SK-N-SH (cell line): ENCODE results near the gene CEBPA. TPM values are rescaled to one million over a fixed set of nuclear protein-coding genes. Genes with fewer than 3 reads are reported as not detected.

Experiments used
- CTCF ChIA-PET: fragments of 300-600, 350-600 bp; formaldehyde crosslinking; extraction: SDS; loops from one replicate; lab custom pipeline; 2021; lab: Yijun Ruan, JAX
- POLR2A ChIA-PET: fragments of 350-600 bp; sonication (Branson Sonifier 250); formaldehyde crosslinking; extraction: SDS; loops from one replicate; lab custom pipeline; 2020; ENCODE audit warnings: antibody characterized with exemption, inconsistent platforms; lab: Yijun Ruan, JAX
- DNase-seq: peaks from one replicate; pipeline ENCODE4 v3.0.0; 2012
- H2AFZ ChIP-seq: fragments of 200-600 bp; sonication (generic); 2 replicates; pipeline ENCODE4 v1.8.1; 2016; ENCODE audit warnings: antibody characterized with exemption, mild to moderate bottlenecking, low read depth
- H3F3A ChIP-seq: fragments of 200-600 bp; sonication (generic); replicated peaks from 2 replicates; pipeline ENCODE3; 2016; ENCODE audit warnings: antibody characterized with exemption, mild to moderate bottlenecking; ENCODE audit not compliant: insufficient read depth
- H3K27ac ChIP-seq, 2 experiments: fragments of 200-500 bp in 1 of 2; fragments of 200-600 bp in 1 of 2; sonication (Bioruptor generic) in 1 of 2; sonication (generic), shearing (Covaris generic) in 1 of 2; 2 replicates each; pipeline versions ENCODE4 v1.5.1 to v1.6.1; 2014 to 2016; ENCODE audit warnings: low read depth in 2 of 2, inconsistent platforms in 1 of 2, low read length in 1 of 2, mild to moderate bottlenecking in 1 of 2, mixed read lengths in 1 of 2
- H3K27me3 ChIP-seq: fragments of 200-600 bp; sonication (generic), shearing (Covaris generic); 2 replicates; pipeline ENCODE4 v1.6.1; 2016; ENCODE audit warnings: mixed run types; ENCODE audit not compliant: insufficient read depth
- H3K36me3 ChIP-seq, 2 experiments: fragments of 200-500 bp in 1 of 2; fragments of 200-600 bp in 1 of 2; sonication (Bioruptor generic) in 1 of 2; sonication (generic) in 1 of 2; replicated peaks in 1 of 2; 2 replicates each; pipeline versions ENCODE3 to v1.5.1; 2014 to 2016; ENCODE audit warnings: low read length in 1 of 2, mild to moderate bottlenecking in 1 of 2; ENCODE audit not compliant: insufficient read depth in 2 of 2, control insufficient read depth in 1 of 2
- H3K4me1 ChIP-seq, 2 experiments: fragments of 200-500 bp in 1 of 2; fragments of 200-600 bp in 1 of 2; sonication (Bioruptor generic) in 1 of 2; sonication (generic), shearing (Covaris generic) in 1 of 2; 2 replicates each; pipeline versions ENCODE4 v1.5.1 to v1.6.1; 2014 to 2016; ENCODE audit warnings: low read depth in 1 of 2, low read length in 1 of 2, mixed run types in 1 of 2; ENCODE audit not compliant: insufficient read depth in 2 of 2, control insufficient read depth in 1 of 2
- H3K4me2 ChIP-seq: fragments of 200-600 bp; sonication (generic), shearing (Covaris generic); 2 replicates; pipeline ENCODE4 v1.6.1; 2017; ENCODE audit warnings: mixed run types
- H3K4me3 ChIP-seq, 2 experiments: fragments of 200-500 bp in 1 of 2; fragments of 200-600 bp in 1 of 2; sonication (Bioruptor generic) in 1 of 2; sonication (generic), shearing (Covaris generic) in 1 of 2; 2 replicates each; pipeline versions ENCODE4 v1.5.1 to v1.8.1; 2014 to 2016; ENCODE audit warnings: low read depth in 2 of 2, inconsistent platforms in 1 of 2, low read length in 1 of 2, mild to moderate bottlenecking in 1 of 2, mixed read lengths in 1 of 2, moderate library complexity in 1 of 2
- H3K79me2 ChIP-seq: fragments of 200-600 bp; sonication (generic); 2 replicates; pipeline ENCODE4 v1.8.1; 2017; ENCODE audit warnings: mild to moderate bottlenecking; ENCODE audit not compliant: insufficient read depth
- H3K9ac ChIP-seq: fragments of 200-600 bp; sonication (generic); 2 replicates; pipeline ENCODE4 v1.6.1; 2017; ENCODE audit warnings: mixed run types
- H3K9me2 ChIP-seq: fragments of 200-600 bp; sonication (generic); 2 replicates; pipeline ENCODE4 v1.6.1; 2017; ENCODE audit warnings: mixed run types
- H3K9me3 ChIP-seq: fragments of 200-600 bp; sonication (generic); 2 replicates; pipeline ENCODE4 v1.6.1; 2017; ENCODE audit warnings: mixed run types, mild to moderate bottlenecking, moderate library complexity
- H4K20me1 ChIP-seq: fragments of 200-600 bp; sonication (generic); 2 replicates; pipeline ENCODE4 v1.6.1; 2017; ENCODE audit warnings: mild to moderate bottlenecking, mixed run types; ENCODE audit not compliant: insufficient read depth
- CHD2 ChIP-seq: fragments of 150-350 bp; IDR thresholded peaks from 2 replicates; pipeline ENCODE4 v1.6.1; 2018; ENCODE audit warnings: low read length; ENCODE audit not compliant: partially characterized antibody
- ELF1 ChIP-seq: IDR thresholded peaks from 2 replicates; pipeline ENCODE4 v1.4.0; 2012
- EZH2phosphoT487 ChIP-seq: fragments of 200-600 bp; sonication (generic); IDR thresholded peaks from 2 replicates; pipeline ENCODE4 v1.6.1; 2017; ENCODE audit warnings: low read depth, mixed run types, mild to moderate bottlenecking, antibody characterized with exemption, moderate library complexity, borderline replicate concordance
- FOSL2 ChIP-seq: IDR thresholded peaks from 2 replicates; pipeline ENCODE4 v1.4.0; 2012; ENCODE audit warnings: low read depth, mild to moderate bottlenecking, moderate library complexity, borderline replicate concordance
- FOXJ3 ChIP-seq: sonication (generic); formaldehyde crosslinking; IDR thresholded peaks from 2 replicates; pipeline ENCODE4 v1.5.1; 2020; ENCODE audit warnings: mild to moderate bottlenecking, missing genetic modification reagents
- FOXM1 ChIP-seq: IDR thresholded peaks from 2 replicates; pipeline ENCODE4 v1.4.0; 2012; ENCODE audit warnings: low read depth, mild to moderate bottlenecking
- NRF1 ChIP-seq: IDR thresholded peaks from 2 replicates; pipeline ENCODE4 v1.6.1; 2012; ENCODE audit warnings: low read depth, mild to moderate bottlenecking, low read length
- RCOR1 ChIP-seq: fragments of 150-350 bp; IDR thresholded peaks from 2 replicates; pipeline ENCODE4 v1.6.1; 2017; ENCODE audit warnings: antibody characterized with exemption, low read length
- SMC3 ChIP-seq: IDR thresholded peaks from 2 replicates; pipeline ENCODE4 v1.6.1; 2012; ENCODE audit warnings: low read depth, low read length, improper control_type of control experiment
- TCF12 ChIP-seq: IDR thresholded peaks from 2 replicates; pipeline ENCODE4 v1.4.0; 2012
- TEAD4 ChIP-seq: IDR thresholded peaks from 2 replicates; pipeline ENCODE4 v1.4.0; 2012; ENCODE audit warnings: mild to moderate bottlenecking, borderline replicate concordance; ENCODE audit not compliant: insufficient read depth
- WGBS: methylation state at CpG from one replicate; pipeline ENCODE4 v1.1.6; 2017; ENCODE audit warnings: low lambda C conversion rate; 5-methylcytosine and 5-hydroxymethylcytosine counted together
- polyA plus RNA-seq, 3 experiments: library from polyadenylated mRNA; depleted of rRNA; stranded (reverse); fragments of >200 nt; gene quantifications; 2 replicates each; pipeline ENCODE4 v1.2.3, GENCODE V29; 2012
- TF ChIP-seq, protein P1 (sequence below): IDR thresholded peaks from 2 replicates; pipeline ENCODE4 v1.6.1; 2012; ENCODE audit warnings: mild to moderate bottlenecking, low read depth, low read length, moderate library complexity
- TF ChIP-seq, protein P2 (sequence below): IDR thresholded peaks from 2 replicates; pipeline ENCODE4 v1.4.0; 2012; ENCODE audit warnings: low read depth, borderline replicate concordance
- TF ChIP-seq, protein P3 (sequence below): IDR thresholded peaks from 2 replicates; pipeline ENCODE4 v1.4.0; 2012; ENCODE audit warnings: low read depth
- TF ChIP-seq, protein P4 (sequence below): fragments of 150-350 bp; IDR thresholded peaks from 2 replicates; pipeline ENCODE4 v1.6.1; 2016; ENCODE audit warnings: mild to moderate bottlenecking, low read depth, low read length
- TF ChIP-seq, protein P5 (sequence below): IDR thresholded peaks from 2 replicates; pipeline ENCODE4 v1.4.0; 2012; ENCODE audit warnings: low read depth, borderline replicate concordance

Gene CEBPA
- polyA plus RNA-seq, 1 of the 3 experiments (the other 2 are of a cell fraction): 0.15 TPM

DNA sequence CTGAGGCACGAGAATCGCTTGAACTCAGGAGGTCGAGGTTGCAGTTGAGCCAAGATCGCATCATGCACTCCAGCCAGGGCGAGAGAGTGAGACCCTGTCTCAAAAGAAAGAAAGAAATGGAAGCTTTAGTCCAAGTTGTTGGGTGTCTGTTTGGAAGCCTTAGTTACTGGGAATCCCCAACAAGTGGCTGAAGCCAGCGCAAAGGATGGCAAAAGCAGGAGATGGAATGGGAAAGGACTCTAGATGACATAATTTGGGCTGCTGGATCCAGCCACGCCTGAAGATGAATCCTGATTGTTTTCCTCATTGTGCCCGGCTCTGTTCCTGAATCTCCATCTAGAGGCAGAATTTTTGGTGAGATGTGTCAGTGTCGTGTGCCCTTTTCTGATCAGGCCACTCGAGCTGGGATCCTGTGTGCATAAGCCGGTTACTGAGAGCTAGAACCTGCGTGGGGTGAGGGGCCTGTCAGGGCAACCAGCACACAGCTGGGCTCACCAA, 18.1 kb downstream of the CEBPA start (continued):
- TF ChIP-seq, protein P1, sequence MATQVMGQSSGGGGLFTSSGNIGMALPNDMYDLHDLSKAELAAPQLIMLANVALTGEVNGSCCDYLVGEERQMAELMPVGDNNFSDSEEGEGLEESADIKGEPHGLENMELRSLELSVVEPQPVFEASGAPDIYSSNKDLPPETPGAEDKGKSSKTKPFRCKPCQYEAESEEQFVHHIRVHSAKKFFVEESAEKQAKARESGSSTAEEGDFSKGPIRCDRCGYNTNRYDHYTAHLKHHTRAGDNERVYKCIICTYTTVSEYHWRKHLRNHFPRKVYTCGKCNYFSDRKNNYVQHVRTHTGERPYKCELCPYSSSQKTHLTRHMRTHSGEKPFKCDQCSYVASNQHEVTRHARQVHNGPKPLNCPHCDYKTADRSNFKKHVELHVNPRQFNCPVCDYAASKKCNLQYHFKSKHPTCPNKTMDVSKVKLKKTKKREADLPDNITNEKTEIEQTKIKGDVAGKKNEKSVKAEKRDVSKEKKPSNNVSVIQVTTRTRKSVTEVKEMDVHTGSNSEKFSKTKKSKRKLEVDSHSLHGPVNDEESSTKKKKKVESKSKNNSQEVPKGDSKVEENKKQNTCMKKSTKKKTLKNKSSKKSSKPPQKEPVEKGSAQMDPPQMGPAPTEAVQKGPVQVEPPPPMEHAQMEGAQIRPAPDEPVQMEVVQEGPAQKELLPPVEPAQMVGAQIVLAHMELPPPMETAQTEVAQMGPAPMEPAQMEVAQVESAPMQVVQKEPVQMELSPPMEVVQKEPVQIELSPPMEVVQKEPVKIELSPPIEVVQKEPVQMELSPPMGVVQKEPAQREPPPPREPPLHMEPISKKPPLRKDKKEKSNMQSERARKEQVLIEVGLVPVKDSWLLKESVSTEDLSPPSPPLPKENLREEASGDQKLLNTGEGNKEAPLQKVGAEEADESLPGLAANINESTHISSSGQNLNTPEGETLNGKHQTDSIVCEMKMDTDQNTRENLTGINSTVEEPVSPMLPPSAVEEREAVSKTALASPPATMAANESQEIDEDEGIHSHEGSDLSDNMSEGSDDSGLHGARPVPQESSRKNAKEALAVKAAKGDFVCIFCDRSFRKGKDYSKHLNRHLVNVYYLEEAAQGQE: no peak
- TF ChIP-seq FOXM1 (no peak), SMC3 (no peak)

DNA sequence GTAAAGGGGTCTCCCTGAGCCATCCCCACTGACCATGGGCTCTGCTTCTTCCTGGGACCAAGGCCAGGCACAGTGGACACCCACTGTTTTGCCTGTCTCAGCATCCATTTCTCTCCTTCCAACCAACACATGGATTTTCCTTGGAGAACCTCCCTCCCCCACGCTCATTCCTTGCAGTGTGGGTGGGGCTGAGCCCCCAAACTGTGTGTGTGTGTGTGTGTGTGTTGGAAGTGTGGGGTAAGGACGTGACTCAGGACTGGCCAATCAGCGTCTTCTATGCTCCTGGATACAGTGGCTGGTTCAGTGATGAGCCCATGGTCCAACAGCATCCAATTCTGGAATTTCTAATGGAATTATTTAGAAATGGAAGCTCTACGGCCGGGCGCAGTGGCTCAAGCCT, 18.7 kb downstream of the CEBPA start:
- H3K79me2 ChIP-seq: no peaks in the 10 kb centered on the region
- ChIA-PET CTCF (interaction anchor here (0.8 kb wide), 1 partner anchor 49 kb away, joined by 3 read pairs; no protein-coding TSS in a partner anchor), POLR2A (no interaction called here)
- H3K36me3 ChIP-seq: no peaks in the 10 kb centered on the region
- H3K4me2 ChIP-seq: no peak overlapping the region
- H3F3A ChIP-seq: no peaks in the 10 kb centered on the region
- no peak overlapping the region for H2AFZ ChIP-seq
- H3K9me2 ChIP-seq: no peaks in the 10 kb centered on the region
- no peaks in the 10 kb centered on the region; a peak in 1 of 4 replicates for H3K4me1 ChIP-seq
- no peak for DNase-seq
- H3K4me3 ChIP-seq: no peak overlapping the region
- no peak overlapping the region for H3K27ac ChIP-seq
- H3K27me3 ChIP-seq: 0 out of 2 replicates have a peak, but pooled peaks cover 5% of the 10 kb centered on the region
- no peaks in the 10 kb centered on the region for H4K20me1 ChIP-seq
- 61% methylated on average over 6 of the region's 6 CpGs for WGBS
- no peaks in the 10 kb centered on the region for H3K9me3 ChIP-seq
- TF ChIP-seq EZH2phosphoT487: no peak
- TF ChIP-seq FOXJ3 (CRISPR knock-in tag): no peak
- no peak for TF ChIP-seq CHD2
- TF ChIP-seq, all 33 proteins: peak for 0
- H3K9ac ChIP-seq: no peak overlapping the region

DNA sequence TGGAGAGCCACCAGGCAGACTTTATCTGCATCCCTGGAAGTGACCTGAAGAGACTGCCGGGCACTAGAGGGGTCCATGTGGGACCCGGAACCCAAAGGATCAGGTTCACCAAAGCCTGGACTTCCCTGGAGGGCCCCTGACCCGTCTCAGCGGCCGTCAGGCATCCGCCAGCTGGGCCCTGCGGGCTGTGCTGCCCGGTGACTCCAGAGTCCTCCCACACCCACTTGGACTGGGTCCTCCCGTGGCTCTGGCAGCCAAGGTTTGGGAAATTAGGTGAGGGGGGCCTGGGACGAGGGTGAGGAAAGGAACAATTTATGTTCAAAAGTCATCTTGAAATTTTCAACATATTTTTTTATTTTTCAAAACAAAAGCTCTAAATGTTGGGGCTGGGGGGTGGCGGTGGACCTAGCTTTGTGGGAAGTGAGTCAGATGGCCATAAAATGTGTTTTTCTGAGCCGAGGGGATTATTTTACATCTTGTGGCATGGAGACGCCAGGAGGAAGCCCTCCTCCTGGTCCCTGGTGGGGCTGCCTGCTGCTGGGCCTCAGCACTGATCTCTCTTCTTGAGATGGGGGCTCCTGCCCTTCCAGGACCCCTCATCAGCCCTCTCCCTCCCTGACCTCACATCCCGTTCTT, 20.2 kb downstream of the CEBPA start:
- Histone ChIP-seq H3K36me3 (no peaks in the 10 kb centered on the region), H2AFZ (no peak overlapping the region), H3K9me3 (no peaks in the 10 kb centered on the region), H3F3A (no peaks in the 10 kb centered on the region), H3K9ac (no peak overlapping the region), H3K27ac (no peak overlapping the region), H3K9me2 (no peaks in the 10 kb centered on the region), H3K4me2 (no peak overlapping the region), H3K27me3 (0 out of 2 replicates have a peak, but pooled peaks cover 5% of the 10 kb centered on the region), H3K79me2 (no peaks in the 10 kb centered on the region), H3K4me3 (no peak overlapping the region), H3K4me1 (no peaks in the 10 kb centered on the region; a peak in 1 of 4 replicates), H4K20me1 (no peaks in the 10 kb centered on the region)
- no peak for DNase-seq
- WGBS: 44% methylated on average over 6 of the region's 14 CpGs
- ChIA-PET POLR2A (no interaction called here), CTCF (no interaction called here)
- TF ChIP-seq, protein P2, sequence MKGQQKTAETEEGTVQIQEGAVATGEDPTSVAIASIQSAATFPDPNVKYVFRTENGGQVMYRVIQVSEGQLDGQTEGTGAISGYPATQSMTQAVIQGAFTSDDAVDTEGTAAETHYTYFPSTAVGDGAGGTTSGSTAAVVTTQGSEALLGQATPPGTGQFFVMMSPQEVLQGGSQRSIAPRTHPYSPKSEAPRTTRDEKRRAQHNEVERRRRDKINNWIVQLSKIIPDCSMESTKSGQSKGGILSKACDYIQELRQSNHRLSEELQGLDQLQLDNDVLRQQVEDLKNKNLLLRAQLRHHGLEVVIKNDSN: no peak
- TF ChIP-seq, protein P3, sequence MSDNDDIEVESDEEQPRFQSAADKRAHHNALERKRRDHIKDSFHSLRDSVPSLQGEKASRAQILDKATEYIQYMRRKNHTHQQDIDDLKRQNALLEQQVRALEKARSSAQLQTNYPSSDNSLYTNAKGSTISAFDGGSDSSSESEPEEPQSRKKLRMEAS: no peak
- TF ChIP-seq TEAD4 (no peak), NRF1 (no peak), FOXM1 (no peak), FOSL2 (no peak), TCF12 (no peak), ELF1 (no peak), RCOR1 (no peak)
- TF ChIP-seq, protein P4, sequence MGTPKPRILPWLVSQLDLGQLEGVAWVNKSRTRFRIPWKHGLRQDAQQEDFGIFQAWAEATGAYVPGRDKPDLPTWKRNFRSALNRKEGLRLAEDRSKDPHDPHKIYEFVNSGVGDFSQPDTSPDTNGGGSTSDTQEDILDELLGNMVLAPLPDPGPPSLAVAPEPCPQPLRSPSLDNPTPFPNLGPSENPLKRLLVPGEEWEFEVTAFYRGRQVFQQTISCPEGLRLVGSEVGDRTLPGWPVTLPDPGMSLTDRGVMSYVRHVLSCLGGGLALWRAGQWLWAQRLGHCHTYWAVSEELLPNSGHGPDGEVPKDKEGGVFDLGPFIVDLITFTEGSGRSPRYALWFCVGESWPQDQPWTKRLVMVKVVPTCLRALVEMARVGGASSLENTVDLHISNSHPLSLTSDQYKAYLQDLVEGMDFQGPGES: no peak
- TF ChIP-seq, protein P5, sequence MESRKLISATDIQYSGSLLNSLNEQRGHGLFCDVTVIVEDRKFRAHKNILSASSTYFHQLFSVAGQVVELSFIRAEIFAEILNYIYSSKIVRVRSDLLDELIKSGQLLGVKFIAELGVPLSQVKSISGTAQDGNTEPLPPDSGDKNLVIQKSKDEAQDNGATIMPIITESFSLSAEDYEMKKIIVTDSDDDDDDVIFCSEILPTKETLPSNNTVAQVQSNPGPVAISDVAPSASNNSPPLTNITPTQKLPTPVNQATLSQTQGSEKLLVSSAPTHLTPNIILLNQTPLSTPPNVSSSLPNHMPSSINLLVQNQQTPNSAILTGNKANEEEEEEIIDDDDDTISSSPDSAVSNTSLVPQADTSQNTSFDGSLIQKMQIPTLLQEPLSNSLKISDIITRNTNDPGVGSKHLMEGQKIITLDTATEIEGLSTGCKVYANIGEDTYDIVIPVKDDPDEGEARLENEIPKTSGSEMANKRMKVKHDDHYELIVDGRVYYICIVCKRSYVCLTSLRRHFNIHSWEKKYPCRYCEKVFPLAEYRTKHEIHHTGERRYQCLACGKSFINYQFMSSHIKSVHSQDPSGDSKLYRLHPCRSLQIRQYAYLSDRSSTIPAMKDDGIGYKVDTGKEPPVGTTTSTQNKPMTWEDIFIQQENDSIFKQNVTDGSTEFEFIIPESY: no peak
